Activated naive CD4-positive, alpha-beta T cell treated with anti-CD3 and anti-CD28 coated beads, Interleukin-2, amount 10 ng/mL, durations not matched to agents 7 days and 5 days (primary cell): ENCODE results near the gene SYNC.
A peak's percentile ranks its signal among the peaks of the same experiment; 100 is the strongest.
"Not testable (repeated sequence)": the region's sequence is repeated elsewhere in the genome, so short reads cannot be mapped to it uniquely, and the experiment has no call there.

Source experiments
- CTCF ChIA-PET: fragments of 350-600 bp; sonication (Branson Sonifier 250); formaldehyde crosslinking; loops from one replicate; lab custom pipeline; 2021; ENCODE audit warnings: antibody characterized with exemption; lab: Charles Lee
- DNase-seq: peaks from one replicate; pipeline ENCODE4 v3.0.0-alpha.2; 2020
- H3K27ac Mint-ChIP-seq: one replicate; pipeline ENCODE4 v1.8.0; 2021; ENCODE audit warnings: mild to moderate bottlenecking, moderate library complexity, mixed read lengths
- H3K27me3 Mint-ChIP-seq: one replicate; pipeline ENCODE4 v1.8.0; 2021; ENCODE audit warnings: mild to moderate bottlenecking, mixed read lengths
- H3K36me3 Mint-ChIP-seq: one replicate; pipeline ENCODE4 v1.8.0; 2021; ENCODE audit warnings: mixed read lengths
- H3K4me1 Mint-ChIP-seq: one replicate; pipeline ENCODE4 v1.8.0; 2021; ENCODE audit warnings: mixed read lengths
- H3K4me3 Mint-ChIP-seq: one replicate; pipeline ENCODE4 v1.8.0; 2021; ENCODE audit warnings: mild to moderate bottlenecking, moderate library complexity, mixed read lengths
- H3K9me3 Mint-ChIP-seq: one replicate; pipeline ENCODE4 v1.8.0; 2021; ENCODE audit warnings: mixed read lengths

SYNC gene

GRCh38 chr1:32696041-32696440 is 6.5 kb downstream of the SYNC start:
- no peaks in the 10 kb centered on the region for H3K9me3 Mint-ChIP-seq
- no peaks in the 10 kb centered on the region for H3K36me3 Mint-ChIP-seq
- no peak overlapping the region for H3K4me3 Mint-ChIP-seq
- no peak overlapping the region for H3K27ac Mint-ChIP-seq
- H3K27me3 Mint-ChIP-seq: peaks cover 32% of the 10 kb centered on the region
- CTCF ChIA-PET: no interaction called here
- DNase-seq: no peak
- H3K4me1 Mint-ChIP-seq: peaks cover 12% of the 10 kb centered on the region

GRCh38 chr1:32695098-32695904 is 7.3 kb downstream of the SYNC start:
- Mint-ChIP-seq H3K27ac (no peak overlapping the region), H3K4me1 (peaks cover 12% of the 10 kb centered on the region), H3K27me3 (peaks cover 25% of the 10 kb centered on the region), H3K4me3 (no peak overlapping the region), H3K9me3 (no peaks in the 10 kb centered on the region), H3K36me3 (no peaks in the 10 kb centered on the region)
- DNase-seq: no peak
- CTCF ChIA-PET: no interaction called here

- CTCF ChIA-PET: interaction anchor here (1.1 kb wide), 1 partner anchor 79 kb away, joined by 3 read pairs; no protein-coding TSS in a partner anchor
- Mint-ChIP-seq H3K9me3 (no peaks in the 10 kb centered on the region), H3K4me1 (peaks cover 12% of the 10 kb centered on the region), H3K27ac (no peak overlapping the region), H3K36me3 (no peaks in the 10 kb centered on the region), H3K4me3 (no peak overlapping the region), H3K27me3 (peaks cover 11% of the 10 kb centered on the region)
- DNase-seq: no peak
Measured at GRCh38 chr1:32693455-32694174, 9.0 kb downstream of the SYNC start.

GRCh38 chr1:32686387-32686786 is 16.2 kb downstream of the SYNC start:
- Mint-ChIP-seq H3K9me3 (no peaks in the 10 kb centered on the region), H3K27ac (no peak overlapping the region), H3K36me3 (peaks cover 28% of the 10 kb centered on the region), H3K27me3 (no peaks in the 10 kb centered on the region), H3K4me3 (no peak overlapping the region), H3K4me1 (no peaks in the 10 kb centered on the region)
- no peak for DNase-seq
- CTCF ChIA-PET: no interaction called here

GRCh38 chr1:32685498-32685897 is 17.1 kb downstream of the SYNC start:
- Mint-ChIP-seq H3K4me3 (no peak overlapping the region), H3K36me3 (peaks cover 37% of the 10 kb centered on the region), H3K27ac (no peak overlapping the region), H3K4me1 (no peaks in the 10 kb centered on the region), H3K27me3 (no peaks in the 10 kb centered on the region), H3K9me3 (no peaks in the 10 kb centered on the region)
- CTCF ChIA-PET: no interaction called here
- no peak for DNase-seq

- Mint-ChIP-seq H3K27ac (no peak overlapping the region), H3K27me3 (no peaks in the 10 kb centered on the region), H3K9me3 (no peaks in the 10 kb centered on the region), H3K36me3 (peaks cover 47% of the 10 kb centered on the region), H3K4me1 (no peaks in the 10 kb centered on the region), H3K4me3 (no peak overlapping the region)
- CTCF ChIA-PET: interaction anchor here (1.1 kb wide), 1 partner anchor 28 kb away, joined by 3 read pairs; no protein-coding TSS in a partner anchor
- no peak for DNase-seq
Measured at GRCh38 chr1:32684167-32684811, 18.3 kb downstream of the SYNC start.

- DNase-seq: no peak
- Mint-ChIP-seq H3K4me3 (no peak overlapping the region), H3K9me3 (no peaks in the 10 kb centered on the region), H3K4me1 (no peaks in the 10 kb centered on the region), H3K27ac (no peak overlapping the region), H3K27me3 (no peaks in the 10 kb centered on the region), H3K36me3 (peaks cover 51% of the 10 kb centered on the region)
- CTCF ChIA-PET: no interaction called here
Measured at GRCh38 chr1:32683397-32683796, 19.2 kb downstream of the SYNC start.

GRCh38 chr1:32681999-32682398 is 20.6 kb downstream of the SYNC start:
- no peak overlapping the region for H3K4me3 Mint-ChIP-seq
- peaks cover 58% of the 10 kb centered on the region for H3K36me3 Mint-ChIP-seq
- H3K9me3 Mint-ChIP-seq: no peaks in the 10 kb centered on the region
- H3K27ac Mint-ChIP-seq: no peak overlapping the region
- DNase-seq: no peak
- H3K27me3 Mint-ChIP-seq: no peaks in the 10 kb centered on the region
- H3K4me1 Mint-ChIP-seq: no peaks in the 10 kb centered on the region
- CTCF ChIA-PET: no interaction called here

- peaks cover 57% of the 10 kb centered on the region for H3K36me3 Mint-ChIP-seq
- no peaks in the 10 kb centered on the region for H3K27me3 Mint-ChIP-seq
- peak overlapping the region; percentile 37 for H3K27ac Mint-ChIP-seq
- H3K4me1 Mint-ChIP-seq: no peaks in the 10 kb centered on the region
- CTCF ChIA-PET: no interaction called here
- no peaks in the 10 kb centered on the region for H3K9me3 Mint-ChIP-seq
- H3K4me3 Mint-ChIP-seq: no peak overlapping the region
- DNase-seq: no peak
Measured at GRCh38 chr1:32681509-32681908, 21.1 kb downstream of the SYNC start.

- CTCF ChIA-PET: no interaction called here
- no peaks in the 10 kb centered on the region for H3K9me3 Mint-ChIP-seq
- peaks cover 56% of the 10 kb centered on the region for H3K36me3 Mint-ChIP-seq
Measured at GRCh38 chr1:32680642-32681041, 21.9 kb downstream of the SYNC start.

GRCh38 chr1:32679993-32680392 is 22.6 kb downstream of the SYNC start:
- H3K4me3 Mint-ChIP-seq, H3K27me3 Mint-ChIP-seq, H3K9me3 Mint-ChIP-seq, DNase-seq, CTCF ChIA-PET, H3K4me1 Mint-ChIP-seq: not testable (repeated sequence)
- Mint-ChIP-seq H3K36me3 (peaks cover 55% of the 10 kb centered on the region), H3K27ac (peak overlapping the region; percentile 24)

More at GRCh38 chr1:32680642-32681041, 21.9 kb downstream of the SYNC start:
- no peak for DNase-seq
- Mint-ChIP-seq H3K27me3 (no peaks in the 10 kb centered on the region), H3K4me1 (no peaks in the 10 kb centered on the region), H3K27ac (no peak overlapping the region), H3K4me3 (no peak overlapping the region)

- Mint-ChIP-seq H3K4me3 (no peak overlapping the region), H3K9me3 (no peaks in the 10 kb centered on the region), H3K4me1 (no peaks in the 10 kb centered on the region), H3K27ac (no peak overlapping the region), H3K27me3 (no peaks in the 10 kb centered on the region), H3K36me3 (peaks cover 65% of the 10 kb centered on the region)
- DNase-seq: no peak
- CTCF ChIA-PET: no interaction called here
Measured at GRCh38 chr1:32676945-32677344, 25.6 kb downstream of the SYNC start.

- DNase-seq, H3K4me3 Mint-ChIP-seq, H3K27ac Mint-ChIP-seq, CTCF ChIA-PET, H3K27me3 Mint-ChIP-seq, H3K4me1 Mint-ChIP-seq, H3K9me3 Mint-ChIP-seq: not testable (repeated sequence)
- H3K36me3 Mint-ChIP-seq: peaks cover 59% of the 10 kb centered on the region
Measured at GRCh38 chr1:32668716-32669115, 33.9 kb downstream of the SYNC start.

GRCh38 chr1:32666901-32667566 is 35.5 kb downstream of the SYNC start:
- no peak for DNase-seq
- Mint-ChIP-seq H3K4me1 (no peaks in the 10 kb centered on the region), H3K36me3 (peaks cover 47% of the 10 kb centered on the region), H3K9me3 (no peaks in the 10 kb centered on the region), H3K27ac (no peak overlapping the region), H3K27me3 (no peaks in the 10 kb centered on the region), H3K4me3 (no peak overlapping the region)
- CTCF ChIA-PET: no interaction called here
